ENCODE results near the gene PRIMA1. TPM values are rescaled to one million over a fixed set of nuclear protein-coding genes. Genes with fewer than 3 reads are reported as not detected.

PRIMA1 gene
- total RNA-seq, 2 experiments from 2014 or later: not detected

Other genes with a start within 250 kb of the PRIMA1 start
- gene FAM181A, start 138.9 kb upstream of the PRIMA1 start, total RNA-seq: not detected
- gene ASB2, start 188.1 kb upstream of the PRIMA1 start, total RNA-seq: 10 to 100 TPM; 21.3 to 24.0 TPM
- under 1 TPM in 1 of 2 experiments, not detected in 1; 0.25 TPM for gene CCDC197, start 208.8 kb upstream of the PRIMA1 start, total RNA-seq
- under 1 TPM; 0.47 to 0.60 TPM for gene OTUB2, start 237.9 kb upstream of the PRIMA1 start, total RNA-seq

All from activated naive CD8-positive, alpha-beta T cell treated with anti-CD3 and anti-CD28 coated beads, Interleukin-2, amount 10 ng/mL, durations not matched to agents 7 days and 5 days (primary cell).